GM23338 (cell line): ENCODE data around the gene PTPA.

Experiments
- CREB1 ChIP-seq: fragments of 250-450 bp; sonication (Bioruptor Pico); IDR thresholded peaks from 2 replicates; pipeline ENCODE4 v1.5.0; 2020; ENCODE audit warnings: low read depth, mild to moderate bottlenecking, moderate library complexity
- EZH2phosphoT487 ChIP-seq: fragments of 200-600 bp; sonication (generic); IDR thresholded peaks from one replicate; pipeline ENCODE4 v1.8.1; 2018; ENCODE audit warnings: antibody characterized with exemption; ENCODE audit not compliant: unreplicated experiment
- NANOG ChIP-seq: IDR thresholded peaks from 2 replicates; pipeline ENCODE4 v1.6.1; 2016; ENCODE audit warnings: antibody characterized with exemption, borderline replicate concordance
- POLR2AphosphoS5 ChIP-seq: IDR thresholded peaks from 2 replicates; pipeline ENCODE4 v1.6.1; 2016; ENCODE audit warnings: antibody characterized with exemption, low read depth
- STAT1 ChIP-seq: IDR thresholded peaks from one replicate; pipeline ENCODE4 v1.6.1; 2016; ENCODE audit warnings: antibody characterized with exemption; ENCODE audit not compliant: unreplicated experiment
- TF ChIP-seq, protein P1 (sequence below), 2 experiments: fragments of 200-600 bp in 1 of 2; sonication (generic) in 1 of 2; conservative IDR thresholded peaks; 2 replicates each; pipeline versions ENCODE4 v1.5.1 to v1.6.1; 2016 to 2017; ENCODE audit warnings: antibody characterized with exemption in 2 of 2, low read depth in 2 of 2, mild to moderate bottlenecking in 2 of 2, moderate library complexity in 1 of 2
- TF ChIP-seq, protein P2 (sequence below): IDR thresholded peaks from one replicate; pipeline ENCODE4 v1.6.1; 2018; ENCODE audit warnings: antibody characterized with exemption; ENCODE audit not compliant: unreplicated experiment

DNA sequence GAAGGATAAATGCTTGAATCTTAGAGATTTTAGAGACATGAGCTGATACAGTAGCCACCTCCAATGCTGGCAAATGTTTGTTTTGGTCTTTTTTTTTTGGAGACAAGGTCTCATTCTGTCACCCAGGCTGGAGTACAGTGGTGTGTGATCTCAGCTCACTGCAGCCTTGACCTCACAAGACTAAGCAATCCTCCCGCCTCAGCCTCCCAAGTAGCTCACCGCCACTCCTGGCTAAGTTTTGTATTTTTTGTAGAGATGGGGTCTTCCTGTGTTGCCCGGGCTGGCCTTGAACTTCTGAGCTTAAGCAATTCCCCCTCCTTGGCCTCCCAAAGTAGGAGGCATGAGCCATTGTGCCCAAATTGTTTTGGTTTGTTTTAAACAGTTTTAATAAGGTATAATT is 37.1 kb upstream of the PTPA start:
- TF ChIP-seq, protein P1, sequence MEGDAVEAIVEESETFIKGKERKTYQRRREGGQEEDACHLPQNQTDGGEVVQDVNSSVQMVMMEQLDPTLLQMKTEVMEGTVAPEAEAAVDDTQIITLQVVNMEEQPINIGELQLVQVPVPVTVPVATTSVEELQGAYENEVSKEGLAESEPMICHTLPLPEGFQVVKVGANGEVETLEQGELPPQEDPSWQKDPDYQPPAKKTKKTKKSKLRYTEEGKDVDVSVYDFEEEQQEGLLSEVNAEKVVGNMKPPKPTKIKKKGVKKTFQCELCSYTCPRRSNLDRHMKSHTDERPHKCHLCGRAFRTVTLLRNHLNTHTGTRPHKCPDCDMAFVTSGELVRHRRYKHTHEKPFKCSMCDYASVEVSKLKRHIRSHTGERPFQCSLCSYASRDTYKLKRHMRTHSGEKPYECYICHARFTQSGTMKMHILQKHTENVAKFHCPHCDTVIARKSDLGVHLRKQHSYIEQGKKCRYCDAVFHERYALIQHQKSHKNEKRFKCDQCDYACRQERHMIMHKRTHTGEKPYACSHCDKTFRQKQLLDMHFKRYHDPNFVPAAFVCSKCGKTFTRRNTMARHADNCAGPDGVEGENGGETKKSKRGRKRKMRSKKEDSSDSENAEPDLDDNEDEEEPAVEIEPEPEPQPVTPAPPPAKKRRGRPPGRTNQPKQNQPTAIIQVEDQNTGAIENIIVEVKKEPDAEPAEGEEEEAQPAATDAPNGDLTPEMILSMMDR (conservative IDR thresholded peaks at IDR 0.05; ENCODE audit: low read depth in 2 of 2) = no peak
- TF ChIP-seq CREB1 (no peak), POLR2AphosphoS5 (no peak), EZH2phosphoT487 (no peak), NANOG (no peak), STAT1 (no peak)
- TF ChIP-seq, protein P2, sequence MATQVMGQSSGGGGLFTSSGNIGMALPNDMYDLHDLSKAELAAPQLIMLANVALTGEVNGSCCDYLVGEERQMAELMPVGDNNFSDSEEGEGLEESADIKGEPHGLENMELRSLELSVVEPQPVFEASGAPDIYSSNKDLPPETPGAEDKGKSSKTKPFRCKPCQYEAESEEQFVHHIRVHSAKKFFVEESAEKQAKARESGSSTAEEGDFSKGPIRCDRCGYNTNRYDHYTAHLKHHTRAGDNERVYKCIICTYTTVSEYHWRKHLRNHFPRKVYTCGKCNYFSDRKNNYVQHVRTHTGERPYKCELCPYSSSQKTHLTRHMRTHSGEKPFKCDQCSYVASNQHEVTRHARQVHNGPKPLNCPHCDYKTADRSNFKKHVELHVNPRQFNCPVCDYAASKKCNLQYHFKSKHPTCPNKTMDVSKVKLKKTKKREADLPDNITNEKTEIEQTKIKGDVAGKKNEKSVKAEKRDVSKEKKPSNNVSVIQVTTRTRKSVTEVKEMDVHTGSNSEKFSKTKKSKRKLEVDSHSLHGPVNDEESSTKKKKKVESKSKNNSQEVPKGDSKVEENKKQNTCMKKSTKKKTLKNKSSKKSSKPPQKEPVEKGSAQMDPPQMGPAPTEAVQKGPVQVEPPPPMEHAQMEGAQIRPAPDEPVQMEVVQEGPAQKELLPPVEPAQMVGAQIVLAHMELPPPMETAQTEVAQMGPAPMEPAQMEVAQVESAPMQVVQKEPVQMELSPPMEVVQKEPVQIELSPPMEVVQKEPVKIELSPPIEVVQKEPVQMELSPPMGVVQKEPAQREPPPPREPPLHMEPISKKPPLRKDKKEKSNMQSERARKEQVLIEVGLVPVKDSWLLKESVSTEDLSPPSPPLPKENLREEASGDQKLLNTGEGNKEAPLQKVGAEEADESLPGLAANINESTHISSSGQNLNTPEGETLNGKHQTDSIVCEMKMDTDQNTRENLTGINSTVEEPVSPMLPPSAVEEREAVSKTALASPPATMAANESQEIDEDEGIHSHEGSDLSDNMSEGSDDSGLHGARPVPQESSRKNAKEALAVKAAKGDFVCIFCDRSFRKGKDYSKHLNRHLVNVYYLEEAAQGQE = no peak
